GM21447 (cell line): ENCODE results near the gene ESF1.
"Not testable (repeated sequence)": the region's sequence is repeated elsewhere in the genome, so short reads cannot be mapped to it uniquely, and the experiment has no call there.

ENCODE experiments used
- ATAC-seq: cut with Tn5 transposase; IDR thresholded peaks from one replicate; pipeline ENCODE4 v1.9.1; 2021; ENCODE audit not compliant: unreplicated experiment

The ESF1 gene

GRCh38 chr20:13791540-13792459 lies 7.1 kb upstream of the ESF1 start:
- no peak for ATAC-seq

GRCh38 chr20:13790708-13791107 lies 6.0 kb upstream of the ESF1 start:
- ATAC-seq: no peak

GRCh38 chr20:13788167-13788834 lies 3.6 kb upstream of the ESF1 start:
- ATAC-seq: no peak

GRCh38 chr20:13786143-13786828 lies 1.6 kb upstream of the ESF1 start:
- no peak for ATAC-seq

GRCh38 chr20:13784271-13784892 lies 337 bp downstream of the ESF1 start:
- ATAC-seq: peak; percentile 6

- no peak for ATAC-seq
These were observed 1.2 kb downstream of the ESF1 start for GRCh38 chr20:13783528-13783927.

- ATAC-seq: peak; percentile 50
These were observed 5.9 kb downstream of the ESF1 start for GRCh38 chr20:13778827-13779226.

- no peak for ATAC-seq
These were observed 7.5 kb downstream of the ESF1 start for GRCh38 chr20:13777171-13777601.

GRCh38 chr20:13775867-13776266 lies 8.9 kb downstream of the ESF1 start:
- no peak for ATAC-seq

GRCh38 chr20:13772529-13772928 lies 12.2 kb downstream of the ESF1 start:
- ATAC-seq: no peak

- ATAC-seq: no peak
These were observed 12.8 kb downstream of the ESF1 start for GRCh38 chr20:13771853-13772453.

GRCh38 chr20:13770141-13770540 lies 14.6 kb downstream of the ESF1 start:
- ATAC-seq: no peak

- no peak for ATAC-seq
These were observed 18.8 kb downstream of the ESF1 start for GRCh38 chr20:13765868-13766416.

- no peak for ATAC-seq
These were observed 19.4 kb downstream of the ESF1 start for GRCh38 chr20:13765299-13765698.

- ATAC-seq: not testable (repeated sequence)
These were observed 24.2 kb downstream of the ESF1 start for GRCh38 chr20:13760451-13760946.

GRCh38 chr20:13758884-13759283 lies 25.8 kb downstream of the ESF1 start:
- ATAC-seq: no peak

GRCh38 chr20:13756551-13756950 lies 28.2 kb downstream of the ESF1 start:
- no peak for ATAC-seq

GRCh38 chr20:13755809-13756208 lies 28.9 kb downstream of the ESF1 start:
- ATAC-seq: no peak

GRCh38 chr20:13753436-13754036 lies 31.2 kb downstream of the ESF1 start:
- no peak for ATAC-seq

GRCh38 chr20:13749811-13750210 lies 34.9 kb downstream of the ESF1 start:
- ATAC-seq: no peak
